ENCODE data around the gene GADD45GIP1.
"Not testable (repeated sequence)": the region's sequence is repeated elsewhere in the genome, so short reads cannot be mapped to it uniquely, and the experiment has no call there.

Gene GADD45GIP1

DNA sequence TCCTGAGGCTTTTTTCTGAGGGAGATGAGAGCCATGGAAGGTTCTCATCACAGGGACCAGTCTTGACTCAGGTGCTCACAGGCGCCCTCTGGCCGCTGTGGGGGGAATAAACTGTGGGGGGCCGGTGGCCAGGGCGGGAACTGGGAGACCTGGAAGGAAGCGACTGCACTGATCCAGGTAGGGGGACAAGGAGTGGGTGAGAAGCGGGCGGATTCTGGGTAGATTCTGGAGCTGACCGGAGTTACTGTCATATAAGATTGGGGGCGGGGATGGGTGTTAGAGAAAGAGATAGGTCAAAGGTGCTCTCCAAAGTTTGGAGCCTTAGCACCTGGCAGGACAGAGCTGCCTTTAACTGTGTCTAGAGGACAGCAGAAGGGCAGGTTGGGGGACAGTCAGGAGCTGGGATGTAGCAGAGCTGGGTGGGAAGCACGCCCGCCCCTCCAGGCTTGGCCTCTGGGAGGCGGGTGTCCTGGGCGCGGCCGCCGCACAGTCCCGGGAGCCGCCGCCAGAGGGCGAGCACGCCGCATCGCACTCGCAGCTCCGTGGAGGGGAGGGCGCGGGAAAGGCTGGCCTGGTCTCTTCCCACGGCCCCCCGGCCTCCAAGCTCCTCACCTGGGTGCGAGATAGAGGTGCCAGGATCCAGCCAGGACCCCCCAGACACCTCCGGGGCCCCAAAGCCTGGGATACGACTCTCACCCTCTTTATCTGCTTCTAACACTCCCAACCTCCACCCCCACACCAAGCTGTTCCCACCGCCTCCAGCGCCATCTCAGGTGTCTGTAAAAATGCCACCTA is 8.2 kb upstream of the GADD45GIP1 start:
- Histone ChIP-seq H3F3A (ENCODE audit: insufficient read depth, low read length) (no peaks in the 10 kb centered on the region), H3K36me3 (ENCODE audit: insufficient read depth, low read length) (no peaks in the 10 kb centered on the region), H3K9ac (ENCODE audit: low read length) (peak overlapping the region; percentile 71), H3K4me1 (ENCODE audit: insufficient read depth, low read length, severe bottlenecking) (no peaks in the 10 kb centered on the region), H4K20me1 (ENCODE audit: insufficient read depth, low read length) (no peaks in the 10 kb centered on the region), H3K79me2 (ENCODE audit: insufficient read depth, low read length) (no peaks in the 10 kb centered on the region), H3K9me3 (ENCODE audit: low read length) (no peaks in the 10 kb centered on the region), H2AFZ (ENCODE audit: low read length) (peak overlapping the region; percentile 67), H3K4me3 (ENCODE audit: low read depth, low read length, poor library complexity, severe bottlenecking) (peak overlapping the region; percentile 57), H3K27ac (ENCODE audit: low read depth, low read length, poor library complexity, severe bottlenecking) (no peak overlapping the region), H3K4me2 (ENCODE audit: low read length) (peak overlapping the region; percentile 85), H3K9me2 (ENCODE audit: low read depth, low read length) (no peaks in the 10 kb centered on the region), H3K27me3 (ENCODE audit: insufficient read depth, low read length) (0 out of 2 replicates have a peak, but pooled peaks cover 2% of the 10 kb centered on the region)
- no peak for TF ChIP-seq EZH2 (IDR thresholded peaks at IDR 0.05; ENCODE audit: borderline replicate concordance, low read length)
- TF ChIP-seq, protein P1, sequence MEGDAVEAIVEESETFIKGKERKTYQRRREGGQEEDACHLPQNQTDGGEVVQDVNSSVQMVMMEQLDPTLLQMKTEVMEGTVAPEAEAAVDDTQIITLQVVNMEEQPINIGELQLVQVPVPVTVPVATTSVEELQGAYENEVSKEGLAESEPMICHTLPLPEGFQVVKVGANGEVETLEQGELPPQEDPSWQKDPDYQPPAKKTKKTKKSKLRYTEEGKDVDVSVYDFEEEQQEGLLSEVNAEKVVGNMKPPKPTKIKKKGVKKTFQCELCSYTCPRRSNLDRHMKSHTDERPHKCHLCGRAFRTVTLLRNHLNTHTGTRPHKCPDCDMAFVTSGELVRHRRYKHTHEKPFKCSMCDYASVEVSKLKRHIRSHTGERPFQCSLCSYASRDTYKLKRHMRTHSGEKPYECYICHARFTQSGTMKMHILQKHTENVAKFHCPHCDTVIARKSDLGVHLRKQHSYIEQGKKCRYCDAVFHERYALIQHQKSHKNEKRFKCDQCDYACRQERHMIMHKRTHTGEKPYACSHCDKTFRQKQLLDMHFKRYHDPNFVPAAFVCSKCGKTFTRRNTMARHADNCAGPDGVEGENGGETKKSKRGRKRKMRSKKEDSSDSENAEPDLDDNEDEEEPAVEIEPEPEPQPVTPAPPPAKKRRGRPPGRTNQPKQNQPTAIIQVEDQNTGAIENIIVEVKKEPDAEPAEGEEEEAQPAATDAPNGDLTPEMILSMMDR (IDR thresholded peaks at IDR 0.05; ENCODE audit: low read length): peak; percentile 84

DNA sequence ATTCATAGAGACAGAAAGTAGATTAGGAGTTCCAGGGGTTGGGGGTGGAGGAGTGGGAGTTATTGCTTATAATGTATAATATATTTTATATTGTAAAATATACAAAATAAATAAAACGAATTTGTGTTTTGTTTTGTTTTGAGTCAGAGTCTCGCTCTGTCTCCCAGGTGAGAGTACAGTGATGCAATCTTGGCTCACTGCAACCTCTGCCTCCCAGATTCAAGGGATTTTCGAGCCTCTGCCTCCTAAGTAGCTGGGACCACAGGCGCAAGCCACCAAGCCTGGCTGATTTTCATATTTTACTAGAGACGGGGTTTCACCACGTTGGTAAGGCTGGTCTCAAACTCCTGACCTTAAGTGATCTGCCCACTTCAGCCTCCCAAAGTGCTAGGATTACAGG is 2.5 kb upstream of the GADD45GIP1 start:
- H3K27me3 ChIP-seq (ENCODE audit: insufficient read depth, low read length): 0 out of 2 replicates have a peak, but pooled peaks cover 4% of the 10 kb centered on the region
- 0 out of 2 replicates have a peak, but pooled peaks cover 7% of the 10 kb centered on the region for H3F3A ChIP-seq (ENCODE audit: insufficient read depth, low read length)
- H3K4me2 ChIP-seq (ENCODE audit: low read length): no peak overlapping the region
- no peak overlapping the region for H3K27ac ChIP-seq (ENCODE audit: low read depth, low read length, poor library complexity, severe bottlenecking)
- no peak for TF ChIP-seq EZH2 (IDR thresholded peaks at IDR 0.05; ENCODE audit: borderline replicate concordance, low read length)
- TF ChIP-seq, protein P1 (IDR thresholded peaks at IDR 0.05; ENCODE audit: low read length): no peak
- H3K36me3 ChIP-seq (ENCODE audit: insufficient read depth, low read length): peaks cover 8% of the 10 kb centered on the region; the same call in 1 of the 2 replicates
- H4K20me1 ChIP-seq (ENCODE audit: insufficient read depth, low read length): no peaks in the 10 kb centered on the region
- no peaks in the 10 kb centered on the region for H3K79me2 ChIP-seq (ENCODE audit: insufficient read depth, low read length)
- H3K9me3 ChIP-seq (ENCODE audit: low read length): no peaks in the 10 kb centered on the region
- peaks cover 18% of the 10 kb centered on the region for H3K4me1 ChIP-seq (ENCODE audit: insufficient read depth, low read length, severe bottlenecking)
- no peak overlapping the region for H2AFZ ChIP-seq (ENCODE audit: low read length)
- H3K9ac ChIP-seq (ENCODE audit: low read length): no peak overlapping the region
- no peaks in the 10 kb centered on the region for H3K9me2 ChIP-seq (ENCODE audit: low read depth, low read length)
- no peak overlapping the region for H3K4me3 ChIP-seq (ENCODE audit: low read depth, low read length, poor library complexity, severe bottlenecking)

DNA sequence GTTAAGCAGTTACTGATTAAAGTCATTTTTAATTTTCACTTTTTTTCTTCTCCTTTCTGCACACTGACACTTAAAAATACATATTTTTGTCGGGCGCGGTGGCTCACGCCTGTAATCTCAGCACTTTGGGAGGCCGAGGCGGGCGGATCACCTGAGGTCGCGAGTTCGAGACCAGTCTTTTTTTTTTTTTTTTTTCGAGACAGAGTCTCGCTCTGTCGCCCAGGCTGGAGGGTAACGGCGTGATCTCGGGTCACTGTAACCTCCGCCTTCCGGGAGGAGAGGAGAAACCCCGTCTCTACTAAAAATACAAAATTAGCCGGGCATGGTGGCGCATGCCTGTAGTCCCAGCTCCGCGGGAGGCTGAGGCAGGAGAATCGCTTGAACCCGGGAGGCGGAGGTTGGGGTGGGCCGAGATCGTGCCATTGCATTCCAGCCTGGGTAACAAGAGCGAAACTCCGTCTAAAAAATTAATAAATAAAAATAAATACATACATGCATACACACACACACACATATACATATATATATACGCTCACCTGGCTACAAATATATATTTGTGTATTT is 448 bp upstream of the GADD45GIP1 start:
- Histone ChIP-seq H3F3A (ENCODE audit: insufficient read depth, low read length) (peaks cover 14% of the 10 kb centered on the region), H2AFZ (ENCODE audit: low read length) (peak overlapping the region; percentile 2; the same call in 1 of the 2 replicates), H3K4me1 (ENCODE audit: insufficient read depth, low read length, severe bottlenecking) (peaks cover 28% of the 10 kb centered on the region), H3K4me2 (ENCODE audit: low read length) (peak overlapping the region; percentile 75), H3K9ac (ENCODE audit: low read length) (peak overlapping the region; percentile 74), H3K4me3 (ENCODE audit: low read depth, low read length, poor library complexity, severe bottlenecking) (peak overlapping the region; percentile 77), H3K36me3 (ENCODE audit: insufficient read depth, low read length) (peaks cover 26% of the 10 kb centered on the region), H3K27ac (ENCODE audit: low read depth, low read length, poor library complexity, severe bottlenecking) (peak overlapping the region; percentile 89)
- H3K27me3 ChIP-seq (ENCODE audit: insufficient read depth, low read length); H3K9me2 ChIP-seq (ENCODE audit: low read depth, low read length); H3K9me3 ChIP-seq (ENCODE audit: low read length); H3K79me2 ChIP-seq (ENCODE audit: insufficient read depth, low read length); H4K20me1 ChIP-seq (ENCODE audit: insufficient read depth, low read length): not testable (repeated sequence)
